Panc1 (cell line): ENCODE data around the gene SND1. TPM values are rescaled to one million over a fixed set of nuclear protein-coding genes. Genes with fewer than 3 reads are reported as not detected.

ENCODE experiments used
- ATAC-seq: fragments of 200-7000 bp; cut with Tn5 transposase; 2 replicates; pipeline ENCODE4 v1.9.1; 2020; ENCODE audit warnings: mild to moderate bottlenecking, moderate library complexity
- BruUV-seq: library from RNA; stranded (reverse); fragments of 400-500 nt; replicated peaks from 2 replicates; lab custom pipeline; 2021; lab: Mats Ljungman, UMichigan
- CTCF ChIA-PET: fragments of 300-600 bp; sonication (Branson Sonifier 250); formaldehyde crosslinking; loops from one replicate; lab custom pipeline; 2022; ENCODE audit warnings: antibody characterized with exemption; lab: Charles Lee
- POLR2A ChIA-PET: fragments of 300-600 bp; sonication (Branson Sonifier 250); formaldehyde crosslinking; loops from one replicate; lab custom pipeline; 2022; ENCODE audit warnings: antibody characterized with exemption; lab: Charles Lee
- DNase-seq: peaks from one replicate; pipeline ENCODE4 v3.0.0-alpha.2; 2010; ENCODE audit warnings: low read depth, low spot score
- H3K27ac ChIP-seq: 2 replicates; pipeline ENCODE4 v1.5.1; 2011; ENCODE audit warnings: mild to moderate bottlenecking, low read length, inconsistent platforms
- H3K27me3 ChIP-seq: fragments of 200-500 bp; sonication (Bioruptor generic); 2 replicates; pipeline ENCODE4 v1.6.0; 2014; ENCODE audit warnings: low read length, inconsistent platforms; ENCODE audit not compliant: control insufficient read depth, insufficient read depth
- H3K36me3 ChIP-seq: fragments of 200-500 bp; sonication (Bioruptor generic); 2 replicates; pipeline ENCODE4 v1.5.1; 2014; ENCODE audit warnings: inconsistent platforms, mild to moderate bottlenecking, low read length, moderate library complexity; ENCODE audit not compliant: control insufficient read depth, insufficient read depth
- H3K4me1 ChIP-seq: 2 replicates; pipeline ENCODE4 v1.5.1; 2011; ENCODE audit warnings: inconsistent platforms, mild to moderate bottlenecking, low read length, moderate library complexity; ENCODE audit not compliant: control insufficient read depth, insufficient read depth
- H3K4me3 ChIP-seq, 2 experiments: 2 replicates each; pipeline ENCODE4 v1.5.1; 2011 to 2012; ENCODE audit warnings: low read depth in 2 of 2, low read length in 2 of 2, mild to moderate bottlenecking in 2 of 2, inconsistent platforms in 1 of 2, moderate library complexity in 1 of 2
- H3K9me3 ChIP-seq: fragments of 200-500 bp; sonication (Bioruptor generic); 2 replicates; pipeline ENCODE4 v1.5.1; 2014; ENCODE audit warnings: low read depth, mild to moderate bottlenecking, inconsistent platforms, low read length, moderate library complexity; ENCODE audit not compliant: control insufficient read depth, insufficient read depth
- POLR2AphosphoS5 ChIP-seq: IDR thresholded peaks from 2 replicates; pipeline ENCODE4 v1.6.1; 2012; ENCODE audit warnings: mild to moderate bottlenecking, low read depth, low read length, moderate library complexity
- REST ChIP-seq, 2 experiments: IDR thresholded peaks; 2 replicates each; pipeline ENCODE4 v1.6.1; 2011 to 2012; ENCODE audit warnings: low read depth in 2 of 2, control low read depth in 1 of 2, low read length in 1 of 2, mild to moderate bottlenecking in 1 of 2, moderate library complexity in 1 of 2; ENCODE audit not compliant: insufficient read depth in 1 of 2
- SIN3A ChIP-seq: IDR thresholded peaks from 2 replicates; pipeline ENCODE4 v1.6.1; 2012; ENCODE audit warnings: low read depth, mild to moderate bottlenecking, low read length, moderate library complexity, borderline replicate concordance; ENCODE audit not compliant: insufficient read depth
- TCF7L2 ChIP-seq: IDR thresholded peaks from 2 replicates; pipeline ENCODE4 v1.6.1; 2011; ENCODE audit warnings: mild to moderate bottlenecking, low read depth, low read length, inconsistent platforms
- in situ Hi-C: cut with HindIII; loops from 2 replicates; pipeline ENCODE4 v1.10.0; 2016; ENCODE audit warnings: low sequenced_read_pairs, low pct_unique_long_range_greater_than_20kb
- intact Hi-C: fragments of 100-400 bp; cut with micrococcal nuclease; formaldehyde crosslinking; loops from one replicate; pipeline ENCODE4 v1.10.0; 2022; ENCODE audit not compliant: unreplicated experiment
- total RNA-seq: library from RNA; stranded (reverse); gene quantifications from one replicate; pipeline ENCODE4 v1.2.1, GENCODE V29; 2021; ENCODE audit not compliant: unreplicated experiment
- TF ChIP-seq, protein P1 (sequence below): fragments of 450-650 bp; IDR thresholded peaks from 2 replicates; pipeline ENCODE4 v1.5.1; 2017; ENCODE audit warnings: mild to moderate bottlenecking

SND1 gene
- total RNA-seq, 1 experiment from 2014 or later = 176 TPM

GRCh38 chr7:128076196-128076795 is 424.3 kb downstream of the SND1 start:
- Histone ChIP-seq H3K36me3 (peaks cover 3% of the 10 kb centered on the region; the same call in 1 of the 2 replicates), H3K27me3 (no peaks in the 10 kb centered on the region), H3K27ac (no peak overlapping the region), H3K4me1 (no peaks in the 10 kb centered on the region), H3K9me3 (no peaks in the 10 kb centered on the region), H3K4me3 (no peak overlapping the region)
- POLR2A ChIA-PET = no interaction called here
- CTCF ChIA-PET = interaction anchor here (0.8 kb wide), 1 partner anchor 133 kb away, joined by 3 read pairs; no protein-coding TSS in a partner anchor
- no TSS peak for BruUV-seq
- DNase-seq (no peak), ATAC-seq (no peak)
- in situ Hi-C loops = no loop called here
- intact Hi-C loops = no loop called here
- no peak for TF ChIP-seq SIN3A
- TF ChIP-seq, protein P1, sequence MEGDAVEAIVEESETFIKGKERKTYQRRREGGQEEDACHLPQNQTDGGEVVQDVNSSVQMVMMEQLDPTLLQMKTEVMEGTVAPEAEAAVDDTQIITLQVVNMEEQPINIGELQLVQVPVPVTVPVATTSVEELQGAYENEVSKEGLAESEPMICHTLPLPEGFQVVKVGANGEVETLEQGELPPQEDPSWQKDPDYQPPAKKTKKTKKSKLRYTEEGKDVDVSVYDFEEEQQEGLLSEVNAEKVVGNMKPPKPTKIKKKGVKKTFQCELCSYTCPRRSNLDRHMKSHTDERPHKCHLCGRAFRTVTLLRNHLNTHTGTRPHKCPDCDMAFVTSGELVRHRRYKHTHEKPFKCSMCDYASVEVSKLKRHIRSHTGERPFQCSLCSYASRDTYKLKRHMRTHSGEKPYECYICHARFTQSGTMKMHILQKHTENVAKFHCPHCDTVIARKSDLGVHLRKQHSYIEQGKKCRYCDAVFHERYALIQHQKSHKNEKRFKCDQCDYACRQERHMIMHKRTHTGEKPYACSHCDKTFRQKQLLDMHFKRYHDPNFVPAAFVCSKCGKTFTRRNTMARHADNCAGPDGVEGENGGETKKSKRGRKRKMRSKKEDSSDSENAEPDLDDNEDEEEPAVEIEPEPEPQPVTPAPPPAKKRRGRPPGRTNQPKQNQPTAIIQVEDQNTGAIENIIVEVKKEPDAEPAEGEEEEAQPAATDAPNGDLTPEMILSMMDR = no peak

DNA sequence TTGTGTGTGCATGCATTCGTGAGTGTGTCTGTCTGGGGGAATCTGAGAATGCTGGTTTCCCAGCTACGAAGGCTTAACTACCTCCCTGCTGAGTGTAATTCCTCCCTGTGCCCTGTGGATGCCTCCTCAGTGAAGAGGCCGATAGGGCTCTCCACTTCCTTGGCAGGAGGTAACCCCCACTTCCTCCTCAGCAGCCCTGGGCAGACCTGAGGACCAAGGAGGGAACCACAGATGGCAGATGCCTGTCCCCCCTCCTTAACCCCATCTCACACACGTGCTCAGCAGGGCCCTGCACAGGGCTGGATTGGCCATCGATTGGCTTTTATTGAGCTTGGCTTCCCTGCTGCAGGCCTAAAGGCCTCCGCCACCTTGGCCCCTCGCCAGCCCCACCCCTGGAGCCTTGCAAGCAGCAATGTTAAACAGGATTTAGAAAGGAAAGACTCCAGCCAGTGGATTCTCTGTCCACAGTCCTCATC is 424.8 kb downstream of the SND1 start:
- intact Hi-C loops (no loop called here), in situ Hi-C loops (no loop called here)
- TF ChIP-seq, protein P1 = no peak
- TF ChIP-seq SIN3A = no peak
- TF ChIP-seq POLR2AphosphoS5 = no peak
- no peak for TF ChIP-seq TCF7L2
- TF ChIP-seq REST (IDR thresholded peaks at IDR 0.05; ENCODE audit: insufficient read depth in 1 of 2, low read depth in 2 of 2, low read length in 1 of 2) = no peak
- peak; percentile 21; the same call in 1 of the 2 replicates for ATAC-seq
- DNase-seq = no peak
- H3K4me3 ChIP-seq = no peak overlapping the region
- peaks cover 3% of the 10 kb centered on the region; the same call in 1 of the 2 replicates for H3K36me3 ChIP-seq
- ChIA-PET CTCF (interaction anchor here (0.5 kb wide), 1 partner anchor 70 kb away, joined by 5 read pairs; no protein-coding TSS in a partner anchor), POLR2A (no interaction called here)
- no peaks in the 10 kb centered on the region for H3K9me3 ChIP-seq
- no peak overlapping the region for H3K27ac ChIP-seq
- H3K27me3 ChIP-seq = no peaks in the 10 kb centered on the region
- BruUV-seq = no TSS peak
- H3K4me1 ChIP-seq = no peaks in the 10 kb centered on the region
